ENCODE data around the gene KIF3A. TPM values are rescaled to one million over a fixed set of nuclear protein-coding genes. Genes with fewer than 3 reads are reported as not detected.
A peak's percentile ranks its signal among the peaks of the same experiment; 100 is the strongest.

The KIF3A gene
- total and polyA plus RNA-seq, 2 of the 8 experiments (the other 6 are each of a cell fraction or from before 2014, with no cell fraction given) = 3.1 to 13.1 TPM

- no peaks in the 10 kb centered on the region for H3K23me2 ChIP-seq (ENCODE audit: low read depth, low read length)
- no peaks in the 10 kb centered on the region for H3K9me3 ChIP-seq (ENCODE audit: insufficient read depth in 2 of 2, low read depth in 1 of 2, low read length in 1 of 2)
- no peak overlapping the region for H2BK120ac ChIP-seq (replicated peaks; ENCODE audit: low read depth, low read length)
- H3K79me1 ChIP-seq (ENCODE audit: low read depth, low read length) = 0 out of 2 replicates have a peak, but pooled peaks cover 2% of the 10 kb centered on the region
- no peak overlapping the region for H4K5ac ChIP-seq (ENCODE audit: insufficient read length, low read depth, low read length)
- H4K8ac ChIP-seq (ENCODE audit: extremely low read depth, insufficient read depth, low read length) = peak overlapping the region; percentile 4; the same call in 1 of the 2 replicates
- no peak overlapping the region for H2BK15ac ChIP-seq (ENCODE audit: low read length)
- no peaks in the 10 kb centered on the region for H3K4me1 ChIP-seq (replicated peaks in 1 of 4; ENCODE audit: control insufficient read depth in 3 of 4, insufficient read depth in 4 of 4, low read length in 3 of 4)
- H3K23ac ChIP-seq (ENCODE audit: insufficient read length) = no peak overlapping the region
- H3K9ac ChIP-seq (replicated peaks in 1 of 4; ENCODE audit: extremely low read depth in 1 of 4, low read depth in 3 of 4, low read length in 3 of 4) = no peak overlapping the region
- POLR2A ChIA-PET (ENCODE audit: partially characterized antibody) = interaction anchor here (1.3 to 2.0 kb wide), 3 partner anchors 10 to 15 kb away, joined by 3 to 5 read pairs (median 4); partner anchors contain the start of gene CCNI2
- CTCF ChIA-PET (ENCODE audit: partially characterized antibody) = interaction anchor here (1.1 to 8.0 kb wide), 6 partner anchors 7 to 67 kb away, joined by 3 to 60 read pairs (median 6); partner anchors contain the start of genes CCNI2 and SEPTIN8
- peaks cover 0 to 3% (median 0%) of the 10 kb centered on the region in 4 experiments; a peak in 3 of 8 replicates for H3K36me3 ChIP-seq (ENCODE audit: control insufficient read depth in 2 of 4, insufficient read depth in 4 of 4, low read length in 3 of 4)
- H3K27ac ChIP-seq (ENCODE audit: low read depth, low read length) = no peak overlapping the region; the same call in 1 of the 2 replicates
- H3K14ac ChIP-seq (ENCODE audit: insufficient read length) = no peak overlapping the region
- H3K56ac ChIP-seq (replicated peaks; ENCODE audit: insufficient read length, low read depth, low read length) = no peak overlapping the region
- H3K27me3 ChIP-seq (replicated peaks in 1 of 4; ENCODE audit: control insufficient read depth in 3 of 4, extremely low read depth in 1 of 4, insufficient read depth in 3 of 4, low read length in 3 of 4) = no peaks in the 10 kb centered on the region
- no peak for DNase-seq (ENCODE audit: low read depth in 1 of 2, low spot score in 2 of 2)
- no peak for TF ChIP-seq TCF12 (IDR thresholded peaks at IDR 0.05; ENCODE audit: low read depth, low read length)
- no peak for TF ChIP-seq KDM1A (IDR thresholded peaks at IDR 0.05; ENCODE audit: borderline replicate concordance, low read length)
- TF ChIP-seq BRCA1 (IDR thresholded peaks at IDR 0.05; ENCODE audit: low read depth, low read length) = no peak
- no peak overlapping the region for H3K4me2 ChIP-seq (ENCODE audit: insufficient read depth in 1 of 2, low read depth in 2 of 2, low read length in 2 of 2)
- no peak overlapping the region for H3K18ac ChIP-seq (ENCODE audit: extremely low read depth, low read length)
- WGBS, 2 experiments (ENCODE audit: extremely low coverage in 1 of 2, insufficient coverage in 1 of 2, insufficient read length in 1 of 2, insufficient replicate concordance in 2 of 2, low coverage in 1 of 2, low lambda C conversion rate in 2 of 2, missing lambda C conversion rate in 1 of 2) = 92% methylated on average over 11 of the region's 11 CpGs; no CpG with 5 or more reads in 1 of the 2 experiments
- H3K79me2 ChIP-seq (ENCODE audit: control insufficient read depth in 1 of 2, insufficient read depth in 2 of 2, low read length in 2 of 2) = no peaks in the 10 kb centered on the region
- no peak overlapping the region for H2AFZ ChIP-seq (ENCODE audit: low read length)
- H2AK5ac ChIP-seq (ENCODE audit: low read depth, low read length) = no peak overlapping the region
- no peak overlapping the region for H4K91ac ChIP-seq (replicated peaks; ENCODE audit: insufficient read length, low read length)
- no peak for FAIRE-seq
- no peak overlapping the region for H2BK5ac ChIP-seq (ENCODE audit: low read depth, low read length)
- H4K20me1 ChIP-seq (replicated peaks in 1 of 2; ENCODE audit: control insufficient read depth in 1 of 2, insufficient read depth in 2 of 2, low read length in 2 of 2) = peaks cover 0 to 7% of the 10 kb centered on the region in 2 experiments
- H3K4ac ChIP-seq (replicated peaks; ENCODE audit: insufficient read length, low read depth, low read length) = no peak overlapping the region
- no peak overlapping the region for H3K4me3 ChIP-seq (ENCODE audit: extremely low read depth in 1 of 4, insufficient read depth in 2 of 4, low read depth in 3 of 4, low read length in 4 of 4)
- H2BK20ac ChIP-seq (ENCODE audit: low read length) = no peak overlapping the region
- no peak overlapping the region for H2BK12ac ChIP-seq (ENCODE audit: low read depth, low read length)
Measured at GRCh38 chr5:132762246-132763000, 25.1 kb upstream of the KIF3A start.
